ENCODE data around the gene WRAP73. TPM values are rescaled to one million over a fixed set of nuclear protein-coding genes. Genes with fewer than 3 reads are reported as not detected.
A peak's percentile ranks its signal among the peaks of the same experiment; 100 is the strongest.

Gene WRAP73
- total and polyA plus RNA-seq, 9 of the 15 experiments (the other 6 are each of a cell fraction or from before 2014, with no cell fraction given) = 4.3 to 51.8 (median 30.1) TPM

- in situ Hi-C loops (cut with MboI) = no loop called here
- intact Hi-C loops (cut with micrococcal nuclease) = no loop called here
- Histone ChIP-seq H3K4me1 (replicated peaks in 1 of 2; ENCODE audit: control insufficient read depth in 2 of 2, insufficient read depth in 2 of 2, low read length in 2 of 2) (peaks cover 5 to 74% of the 10 kb centered on the region in 2 experiments; a peak in 3 of 5 replicates), H4K20me1 (replicated peaks; ENCODE audit: control insufficient read depth, insufficient read depth, low read length) (peaks cover 39% of the 10 kb centered on the region), H3K4me3 (no peak overlapping the region), H2AFZ (ENCODE audit: low read depth, low read length) (no peak overlapping the region), H3K9me1 (ENCODE audit: control insufficient read depth, insufficient read depth, low read length) (no peaks in the 10 kb centered on the region), H3K4me2 (ENCODE audit: insufficient read depth, low read length) (0 out of 2 replicates have a peak overlapping the region, but pooled peaks have one; percentile 13), H3K9ac (ENCODE audit: insufficient read depth in 1 of 2, low read depth in 2 of 2, low read length in 2 of 2) (0 out of 4 replicates have a peak overlapping the region, but pooled peaks of 1 of the 2 experiments have one; percentile 19), H3K27ac (ENCODE audit: extremely low read depth, low read depth, low read length) (no peak overlapping the region), H3K79me2 (ENCODE audit: control insufficient read depth, insufficient read depth, low read length) (no peaks in the 10 kb centered on the region), H3K27me3 (ENCODE audit: control insufficient read depth in 2 of 2, insufficient read depth in 2 of 2, low read length in 2 of 2) (peaks cover 49 to 87% of the 10 kb centered on the region in 2 experiments), H3K36me3 (ENCODE audit: control insufficient read depth, insufficient read depth, low read length) (no peaks in the 10 kb centered on the region), H3K9me3 (replicated peaks; ENCODE audit: control insufficient read depth, insufficient read depth, low read depth, low read length) (no peaks in the 10 kb centered on the region)
- BruUV-seq (replicated peaks) = no TSS peak
- FAIRE-seq (peak; percentile 75), ATAC-seq (peak; percentile 83), DNase-seq (ENCODE audit: extremely low read depth in 1 of 4, low spot score in 3 of 4) (peak; percentile 68 to 81 (median 78))
- ChIA-PET POLR2A (interaction anchor here (0.6 to 0.8 kb wide), 4 partner anchors 17 to 210 kb away, joined by 3 read pairs; no protein-coding TSS in a partner anchor), CTCF (ENCODE audit: low intra/inter-chr PET ratio) (no interaction called here)
- 5% methylated on average over 27 of the region's 29 CpGs for WGBS (ENCODE audit: insufficient coverage, low coverage, missing lambda C conversion rate)
- no peak for TF ChIP-seq POLR3A (IDR thresholded peaks at IDR 0.05; ENCODE audit: borderline replicate concordance, extremely low read depth, insufficient read depth, insufficient read length)
- no peak for TF ChIP-seq FOS (IDR thresholded peaks at IDR 0.05; ENCODE audit: extremely low read depth, insufficient read length)
- no peak for TF ChIP-seq BRD9 (IDR thresholded peaks at IDR 0.05; ENCODE audit: low read depth, partially characterized antibody)
- TF ChIP-seq ZFP36 (IDR thresholded peaks at IDR 0.05; ENCODE audit: low read depth, low read length, partially characterized antibody) = peak; percentile 65
- TF ChIP-seq ZBTB1 (CRISPR knock-in tag; IDR thresholded peaks at IDR 0.05; ENCODE audit: borderline replicate concordance, low read depth) = 0 out of 2 replicates have a peak, but pooled peaks have one; percentile 43
- TF ChIP-seq RBM22 (IDR thresholded peaks at IDR 0.05; ENCODE audit: low read depth, low read length, poor library complexity, severe bottlenecking) = no peak
- peak; percentile 17; the same call in 1 of the 2 replicates for TF ChIP-seq ZBTB7A (IDR thresholded peaks at IDR 0.05; ENCODE audit: borderline replicate concordance, control insufficient read depth, low read depth, low read length)
- no peak for TF ChIP-seq ZBTB11 (CRISPR knock-in tag; IDR thresholded peaks at IDR 0.05)
- TF ChIP-seq ELF2 (CRISPR knock-in tag; IDR thresholded peaks at IDR 0.05) = no peak
- no peak for TF ChIP-seq ZBTB17 (CRISPR knock-in tag; IDR thresholded peaks at IDR 0.05)
- no peak for TF ChIP-seq KAT7 (CRISPR knock-in tag; IDR thresholded peaks at IDR 0.05; ENCODE audit: borderline replicate concordance)
- no peak for TF ChIP-seq SRSF1 (IDR thresholded peaks at IDR 0.05; ENCODE audit: low read depth, low read length)
- TF ChIP-seq UBTF (IDR thresholded peaks at IDR 0.05; ENCODE audit: borderline replicate concordance in 1 of 2, low read depth in 2 of 2, low read length in 2 of 2) = no peak
- TF ChIP-seq ZNF124 (CRISPR knock-in tag; IDR thresholded peaks at IDR 0.05) = no peak
Observed at GRCh38 chr1:3688356-3689137, 38.6 kb upstream of the WRAP73 start.
